GM04503 (cell line): ENCODE results near the gene PRKAR2B.
"Not testable (repeated sequence)": the region's sequence is repeated elsewhere in the genome, so short reads cannot be mapped to it uniquely, and the experiment has no call there.

Experiments
- DNase-seq: peaks from one replicate; pipeline ENCODE4 v3.0.0-alpha.2; 2012; ENCODE audit warnings: low read depth

Gene PRKAR2B

DNA sequence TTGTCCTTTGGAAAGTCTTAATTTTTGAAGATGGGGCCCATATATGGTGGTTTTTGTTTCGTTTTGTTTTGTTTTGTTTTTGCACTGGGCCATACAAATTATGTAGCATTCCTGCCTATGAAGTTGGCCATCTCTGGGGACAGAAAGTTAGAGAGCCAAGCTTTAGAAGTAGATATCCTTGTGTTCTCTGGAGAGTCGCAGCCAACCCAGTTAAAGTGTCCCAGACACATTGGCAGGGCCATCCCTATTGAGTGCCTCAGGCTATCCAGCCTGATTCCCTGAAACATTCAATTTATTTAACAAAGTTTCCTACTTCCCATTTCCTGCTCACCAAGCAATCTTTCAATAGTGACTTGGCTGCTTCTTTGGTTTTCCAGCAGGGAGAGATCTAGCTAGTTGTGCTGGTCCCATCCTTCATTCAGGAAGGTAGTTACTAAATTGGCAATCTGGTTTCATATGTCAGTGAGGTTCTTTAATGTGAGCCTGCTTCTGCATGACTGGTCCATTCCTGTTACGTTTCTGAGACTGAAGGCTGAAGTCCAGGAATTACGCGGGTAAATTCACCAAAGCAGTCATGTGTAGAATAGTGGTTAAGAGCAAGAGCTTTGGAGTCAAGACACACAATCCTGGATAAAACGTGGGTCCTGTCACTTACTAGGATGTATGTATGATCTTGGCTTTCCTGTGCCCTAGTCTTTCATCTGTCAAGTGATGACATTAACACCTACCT lies 75.0 kb downstream of the PRKAR2B start:
- no peak for DNase-seq

DNA sequence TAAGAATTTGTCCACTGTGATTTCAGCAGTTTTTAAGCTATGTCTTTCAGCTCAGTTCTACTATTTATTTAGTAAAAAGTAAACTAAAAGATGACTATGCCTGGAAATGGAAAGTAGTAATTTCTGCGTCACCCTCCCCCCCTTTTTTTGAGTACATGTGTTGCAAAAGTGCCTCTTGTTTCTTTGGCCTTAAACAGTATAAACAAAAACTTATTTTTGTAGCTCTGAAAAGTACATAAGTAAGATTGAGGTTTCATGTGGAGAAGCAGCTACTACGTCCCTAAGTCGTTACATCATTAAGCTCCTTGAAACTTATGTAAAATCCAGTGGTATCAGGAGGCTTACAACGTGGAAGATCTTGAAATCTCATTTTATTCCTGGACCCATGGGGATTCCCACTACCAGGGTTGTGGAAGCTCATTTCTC lies 78.0 kb downstream of the PRKAR2B start:
- no peak for DNase-seq

DNA sequence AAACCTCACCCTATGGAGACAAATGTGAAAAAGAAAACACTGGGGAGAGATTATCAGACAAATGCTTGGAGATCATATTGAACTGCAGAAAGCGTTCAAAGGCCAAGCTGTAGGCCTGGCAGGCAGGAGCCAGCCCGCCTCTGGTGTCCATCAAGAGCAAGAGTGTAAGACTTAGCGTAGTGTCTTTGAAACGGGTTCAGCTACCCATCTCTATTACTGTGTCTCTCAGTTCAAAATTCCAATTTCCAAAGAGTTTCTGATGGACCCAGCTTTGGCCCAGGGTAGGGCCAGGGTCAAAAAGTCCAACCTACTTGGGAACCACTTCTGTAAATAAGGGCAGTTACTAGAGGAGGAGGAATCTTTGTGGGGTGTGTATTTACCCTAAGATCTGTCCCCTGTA lies 78.9 kb downstream of the PRKAR2B start:
- no peak for DNase-seq

- no peak for DNase-seq
Measured at GRCh38 chr7:107125475-107125874, 81.0 kb downstream of the PRKAR2B start.

- no peak for DNase-seq
Measured at GRCh38 chr7:107128217-107128616, 83.7 kb downstream of the PRKAR2B start.

GRCh38 chr7:107128748-107129147 lies 84.2 kb downstream of the PRKAR2B start:
- no peak for DNase-seq

DNA sequence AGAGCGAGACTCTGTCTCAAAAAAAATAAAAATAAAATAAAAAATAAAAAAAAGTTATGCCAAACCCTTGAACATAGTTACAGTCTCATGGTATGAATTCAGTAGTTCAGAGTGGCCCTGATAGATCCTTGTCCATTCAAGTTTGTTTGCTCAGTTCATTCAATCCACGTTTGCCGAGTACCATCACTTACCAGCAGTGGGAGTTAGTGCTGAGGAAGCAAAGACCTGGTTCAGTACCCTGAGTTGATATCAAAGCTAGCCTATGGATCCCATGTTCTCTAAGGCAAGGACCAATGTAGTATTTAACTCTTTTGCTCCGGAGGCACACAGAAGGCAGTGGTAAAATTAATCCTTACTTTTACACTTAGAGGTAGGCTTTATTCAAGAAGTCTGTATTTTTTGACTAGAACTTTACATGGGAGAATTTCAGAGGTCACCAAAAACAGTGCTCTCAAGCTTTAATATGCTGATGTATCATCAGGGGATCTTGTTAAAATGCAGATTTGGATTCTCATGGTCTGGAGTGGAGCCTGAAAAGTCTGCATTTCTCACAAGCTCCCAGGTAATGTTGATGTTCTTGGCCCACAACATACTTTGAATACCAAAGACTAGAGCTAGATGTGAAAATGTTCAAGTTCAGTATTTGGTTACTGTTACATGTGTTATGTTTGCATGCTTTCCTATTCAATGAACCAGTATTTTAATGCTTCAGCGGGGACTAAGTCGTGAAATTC lies 86.1 kb downstream of the PRKAR2B start:
- no peak for DNase-seq

- no peak for DNase-seq
Measured at GRCh38 chr7:107133396-107133795, 88.9 kb downstream of the PRKAR2B start.

- DNase-seq, result no peak
Measured at GRCh38 chr7:107138696-107139420, 94.4 kb downstream of the PRKAR2B start.

DNA sequence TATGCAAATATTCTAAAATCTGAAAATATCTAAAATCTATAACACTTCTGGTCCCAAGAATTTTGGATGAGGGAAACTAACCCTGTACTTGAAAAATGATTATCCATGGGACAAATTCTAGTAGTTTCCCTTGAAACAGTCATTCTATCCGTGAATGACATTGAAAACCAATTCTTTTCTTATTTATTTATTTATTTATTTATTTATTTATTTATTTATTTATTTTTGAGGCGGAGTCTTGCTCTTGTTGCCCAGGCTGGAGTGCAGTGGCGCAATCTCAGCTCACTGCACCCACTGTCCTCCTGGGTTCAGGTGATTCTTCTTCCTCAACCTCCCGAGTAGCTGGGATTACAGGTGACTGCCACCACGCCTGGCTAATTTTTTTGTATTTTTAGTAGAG lies 99.4 kb downstream of the PRKAR2B start:
- DNase-seq, result not testable (repeated sequence)

GRCh38 chr7:107145067-107145838 lies 100.7 kb downstream of the PRKAR2B start:
- DNase-seq, result no peak

GRCh38 chr7:107147464-107148393 lies 103.2 kb downstream of the PRKAR2B start:
- no peak for DNase-seq

- DNase-seq, result no peak
Measured at GRCh38 chr7:107148721-107149120, 104.2 kb downstream of the PRKAR2B start.

GRCh38 chr7:107149863-107150262 lies 105.4 kb downstream of the PRKAR2B start:
- DNase-seq, result no peak

DNA sequence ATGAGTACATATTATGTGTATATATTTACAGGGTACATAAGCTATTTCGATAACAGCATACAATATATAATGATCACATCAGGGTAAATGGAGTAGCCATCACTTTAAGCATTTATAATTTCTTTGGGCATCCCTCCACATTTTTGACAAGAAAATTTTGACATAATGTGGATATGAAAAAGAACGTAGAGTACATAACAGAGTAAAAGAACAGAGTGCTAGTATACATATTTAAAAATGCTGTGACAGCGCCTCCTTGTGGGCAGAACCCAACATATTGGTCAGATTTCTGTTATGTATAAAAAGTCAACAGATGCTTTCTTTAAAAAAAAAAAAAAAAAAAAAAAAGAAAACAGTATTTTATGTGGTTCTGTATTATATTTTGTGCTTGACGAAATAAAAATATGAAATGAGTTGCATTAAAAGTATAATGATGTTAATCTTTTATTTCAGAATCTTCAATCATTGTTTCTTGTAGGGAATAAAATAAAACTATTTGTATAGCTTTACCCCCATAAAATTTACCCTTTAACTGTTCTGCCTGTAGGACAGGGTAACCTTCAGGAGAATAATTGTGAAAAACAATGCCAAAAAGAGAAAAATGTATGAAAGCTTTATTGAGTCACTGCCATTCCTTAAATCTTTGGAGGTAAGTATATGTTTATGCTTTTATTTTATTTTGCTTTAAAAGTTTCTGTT lies 106.0 kb downstream of the PRKAR2B start:
- no peak for DNase-seq

GRCh38 chr7:107151538-107151937 lies 107.0 kb downstream of the PRKAR2B start:
- no peak for DNase-seq

GRCh38 chr7:107152011-107152410 lies 107.5 kb downstream of the PRKAR2B start:
- DNase-seq, result no peak

- no peak for DNase-seq
Measured at GRCh38 chr7:107154826-107155225, 110.3 kb downstream of the PRKAR2B start.

DNA sequence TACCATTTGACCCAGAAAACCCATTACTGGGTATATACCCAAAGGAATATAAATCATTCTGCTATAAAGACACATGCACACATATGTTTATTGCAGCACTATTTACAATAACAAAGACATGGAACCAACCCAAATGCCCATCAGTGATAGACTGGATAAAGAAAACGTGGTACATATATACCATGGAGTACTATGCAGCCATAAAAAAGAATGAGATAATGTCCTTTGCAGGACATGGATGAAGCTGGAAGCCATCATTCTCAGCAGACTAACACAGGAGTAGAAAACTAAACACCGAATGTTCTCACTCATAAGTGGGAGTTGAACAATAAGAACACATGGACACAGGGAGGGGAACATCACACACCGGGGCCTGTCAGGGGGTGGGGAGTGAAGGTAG lies 111.2 kb downstream of the PRKAR2B start:
- not testable (repeated sequence) for DNase-seq

DNA sequence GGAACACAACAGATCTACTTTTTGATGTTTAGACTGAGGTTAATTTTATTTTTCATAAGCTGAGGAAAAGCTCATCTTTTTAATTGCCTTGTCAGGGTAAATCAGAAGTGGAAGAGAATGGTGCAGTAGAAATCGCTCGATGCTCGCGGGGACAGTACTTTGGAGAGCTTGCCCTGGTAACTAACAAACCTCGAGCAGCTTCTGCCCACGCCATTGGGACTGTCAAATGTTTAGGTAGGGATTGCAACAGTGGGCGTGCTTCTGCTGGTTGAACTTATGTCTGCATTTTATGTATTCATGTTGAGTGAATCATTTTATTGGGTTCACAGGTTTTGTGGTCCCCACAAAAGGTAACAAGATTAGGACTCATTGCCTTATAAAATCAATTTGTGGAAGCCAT lies 112.6 kb downstream of the PRKAR2B start:
- DNase-seq, result no peak
